Keratinocyte (primary cell): ENCODE measurements around the gene UPF1.

Source experiments
- EZH2 ChIP-seq: IDR thresholded peaks from one replicate; pipeline ENCODE4 v1.6.1; 2012; ENCODE audit warnings: inconsistent platforms, mild to moderate bottlenecking, low read length, moderate library complexity
- TF ChIP-seq, protein P1 (sequence below), 3 experiments: IDR thresholded peaks in 1 of 3; conservative IDR thresholded peaks in 1 of 3; optimal IDR thresholded peaks in 1 of 3; 2 replicates in 2 of 3; 3 replicates in 1 of 3; pipeline versions ENCODE3 to v1.5.1; 2011; ENCODE audit warnings: low read length in 3 of 3, mild to moderate bottlenecking in 3 of 3, moderate library complexity in 2 of 3, control low read depth in 1 of 3, inconsistent platforms in 1 of 3; ENCODE audit not compliant: insufficient read depth in 2 of 3; ENCODE audit errors: extremely low read depth in 1 of 3

DNA sequence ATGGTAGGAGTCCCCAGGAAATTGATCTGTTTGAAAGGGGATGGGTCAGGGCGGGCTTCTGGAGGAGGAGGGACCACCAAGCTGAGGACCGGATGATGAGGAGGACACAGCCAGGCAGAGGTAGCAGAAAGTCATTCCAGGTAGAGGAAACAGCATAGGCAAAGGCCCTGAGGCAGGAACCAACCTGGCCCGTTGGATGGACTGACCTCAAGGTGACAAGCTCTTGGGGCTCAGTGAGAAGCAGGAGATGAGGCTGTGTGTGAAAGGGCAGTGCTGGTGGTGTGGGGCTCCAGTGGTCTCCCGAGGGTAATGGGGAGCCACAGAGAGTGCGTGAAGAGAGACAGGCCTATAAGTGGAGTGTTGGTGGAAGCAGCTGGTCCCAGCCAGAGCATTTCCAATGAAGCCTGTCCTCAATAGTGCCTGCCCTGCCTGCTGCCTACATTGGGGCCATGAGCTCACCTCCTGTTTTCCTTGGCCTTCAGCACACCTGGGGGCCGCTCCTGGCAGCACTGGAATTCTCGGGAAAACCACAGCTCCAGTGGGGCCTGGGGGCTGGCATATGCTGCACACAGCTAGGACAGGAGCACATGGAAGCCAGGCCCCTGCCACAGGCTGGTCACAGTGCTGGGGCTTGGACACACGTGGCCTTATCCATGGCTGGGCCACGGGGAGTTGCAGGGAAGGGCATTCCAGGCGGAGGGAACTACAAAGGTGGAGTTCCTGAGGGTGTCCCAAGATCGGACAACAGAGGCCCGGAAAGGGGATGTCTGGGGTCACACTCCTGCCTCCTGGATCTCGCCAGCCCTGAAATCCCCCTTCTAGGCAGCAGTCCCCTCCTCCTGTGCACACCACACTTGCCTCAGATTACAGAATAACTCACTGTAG is 38.4 kb upstream of the UPF1 start:
- no peak for TF ChIP-seq EZH2
- TF ChIP-seq, protein P1, sequence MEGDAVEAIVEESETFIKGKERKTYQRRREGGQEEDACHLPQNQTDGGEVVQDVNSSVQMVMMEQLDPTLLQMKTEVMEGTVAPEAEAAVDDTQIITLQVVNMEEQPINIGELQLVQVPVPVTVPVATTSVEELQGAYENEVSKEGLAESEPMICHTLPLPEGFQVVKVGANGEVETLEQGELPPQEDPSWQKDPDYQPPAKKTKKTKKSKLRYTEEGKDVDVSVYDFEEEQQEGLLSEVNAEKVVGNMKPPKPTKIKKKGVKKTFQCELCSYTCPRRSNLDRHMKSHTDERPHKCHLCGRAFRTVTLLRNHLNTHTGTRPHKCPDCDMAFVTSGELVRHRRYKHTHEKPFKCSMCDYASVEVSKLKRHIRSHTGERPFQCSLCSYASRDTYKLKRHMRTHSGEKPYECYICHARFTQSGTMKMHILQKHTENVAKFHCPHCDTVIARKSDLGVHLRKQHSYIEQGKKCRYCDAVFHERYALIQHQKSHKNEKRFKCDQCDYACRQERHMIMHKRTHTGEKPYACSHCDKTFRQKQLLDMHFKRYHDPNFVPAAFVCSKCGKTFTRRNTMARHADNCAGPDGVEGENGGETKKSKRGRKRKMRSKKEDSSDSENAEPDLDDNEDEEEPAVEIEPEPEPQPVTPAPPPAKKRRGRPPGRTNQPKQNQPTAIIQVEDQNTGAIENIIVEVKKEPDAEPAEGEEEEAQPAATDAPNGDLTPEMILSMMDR (optimal IDR thresholded peaks at IDR 0.05 in 1 of 3, IDR thresholded peaks at IDR 0.05 in 1 of 3, conservative IDR thresholded peaks at IDR 0.05 in 1 of 3; ENCODE audit: extremely low read depth in 1 of 3, insufficient read depth in 2 of 3, low read length in 3 of 3) = no peak
